Gastrocnemius medialis (tissue), 4 donors: ENCODE results near the gene SMARCAL1. TPM values are rescaled to one million over a fixed set of nuclear protein-coding genes. Genes with fewer than 3 reads are reported as not detected.

Source experiments
- ATAC-seq, 2 donors: fragments of 150-250 bp; one replicate each; pipeline ENCODE4 v1.9.1; 2016
- DNase-seq, 2 donors: peaks; one replicate each; pipeline ENCODE4 v3.0.0-alpha.2; 2019
- H3K27ac ChIP-seq, 4 donors: fragments of 200-600 bp; sonication (generic); 1 replicate in 1 of 4; 2 replicates in 3 of 4; pipeline ENCODE4 v1.5.1; 2016 to 2018; ENCODE audit warnings: mild to moderate bottlenecking in 2 of 4, moderate library complexity in 1 of 4
- H3K27me3 ChIP-seq, 3 donors: fragments of 200-600 bp; sonication (generic) in 2 of 3; 1 replicate in 1 of 3; 2 replicates in 2 of 3; pipeline versions ENCODE4 v1.5.1 to v1.6.0; 2016 to 2019; ENCODE audit warnings: mild to moderate bottlenecking in 1 of 3, moderate library complexity in 1 of 3
- H3K36me3 ChIP-seq, 2 donors: fragments of 200-600 bp; sonication (generic) in 1 of 2; one replicate each; pipeline ENCODE4 v1.5.1; 2017 to 2018
- H3K4me1 ChIP-seq, 2 donors: fragments of 200-600 bp; sonication (generic) in 1 of 2; one replicate each; pipeline ENCODE4 v1.5.1; 2016 to 2017; ENCODE audit warnings: mild to moderate bottlenecking in 2 of 2
- H3K4me3 ChIP-seq, 4 donors: fragments of 200-600 bp; sonication (generic) in 3 of 4; 1 replicate in 1 of 4; 2 replicates in 3 of 4; pipeline ENCODE4 v1.5.1; 2016 to 2019; ENCODE audit warnings: mild to moderate bottlenecking in 2 of 4
- H3K9me3 ChIP-seq, 3 donors: fragments of 200-600 bp; sonication (generic) in 2 of 3; 1 replicate in 1 of 3; 2 replicates in 2 of 3; pipeline ENCODE4 v1.5.1; 2016 to 2019
- POLR2A ChIP-seq, 2 donors: fragments of 450-650 bp; IDR thresholded peaks; one replicate each; pipeline ENCODE4 v1.6.1; 2017; ENCODE audit warnings: antibody characterized with exemption in 2 of 2, mild to moderate bottlenecking in 2 of 2, moderate library complexity in 2 of 2
- in situ Hi-C, 4 donors: fragments of 200-750 bp; cut with MboI; loops; one replicate each; pipeline versions ENCODE4 v1.15.0 to v1.8.0; 2017; ENCODE audit warnings: low sequenced_read_pairs in 4 of 4
- intact Hi-C: fragments of 100-400 bp; cut with DNase I; formaldehyde crosslinking; loops from one replicate; pipeline ENCODE4 v1.15.1; 2023; ENCODE audit warnings: low total_unique reads
- total RNA-seq, 4 donors: library from RNA; depleted of rRNA; stranded (reverse); fragments of >200 nt; gene quantifications; one replicate each; pipeline versions ENCODE4 v1.1.0 to v1.2.3, GENCODE V29; 2016
- TF ChIP-seq, protein P1 (sequence below), 5 experiments: fragments of 450-650 bp in 3 of 5; fragments of 200-600 bp in 2 of 5; sonication (generic) in 2 of 5; IDR thresholded peaks in 4 of 5; conservative IDR thresholded peaks in 1 of 5; 1 replicate in 4 of 5; 2 replicates in 1 of 5; pipeline ENCODE4 v1.5.1; 2016 to 2019; ENCODE audit warnings: antibody characterized with exemption in 5 of 5, mild to moderate bottlenecking in 3 of 5, moderate library complexity in 3 of 5

SMARCAL1 gene
- 10 to 100 TPM in 1 of 4 donors, 1 to 10 TPM in 3; 5.8 to 20.7 (median 7.8) TPM for total RNA-seq

DNA sequence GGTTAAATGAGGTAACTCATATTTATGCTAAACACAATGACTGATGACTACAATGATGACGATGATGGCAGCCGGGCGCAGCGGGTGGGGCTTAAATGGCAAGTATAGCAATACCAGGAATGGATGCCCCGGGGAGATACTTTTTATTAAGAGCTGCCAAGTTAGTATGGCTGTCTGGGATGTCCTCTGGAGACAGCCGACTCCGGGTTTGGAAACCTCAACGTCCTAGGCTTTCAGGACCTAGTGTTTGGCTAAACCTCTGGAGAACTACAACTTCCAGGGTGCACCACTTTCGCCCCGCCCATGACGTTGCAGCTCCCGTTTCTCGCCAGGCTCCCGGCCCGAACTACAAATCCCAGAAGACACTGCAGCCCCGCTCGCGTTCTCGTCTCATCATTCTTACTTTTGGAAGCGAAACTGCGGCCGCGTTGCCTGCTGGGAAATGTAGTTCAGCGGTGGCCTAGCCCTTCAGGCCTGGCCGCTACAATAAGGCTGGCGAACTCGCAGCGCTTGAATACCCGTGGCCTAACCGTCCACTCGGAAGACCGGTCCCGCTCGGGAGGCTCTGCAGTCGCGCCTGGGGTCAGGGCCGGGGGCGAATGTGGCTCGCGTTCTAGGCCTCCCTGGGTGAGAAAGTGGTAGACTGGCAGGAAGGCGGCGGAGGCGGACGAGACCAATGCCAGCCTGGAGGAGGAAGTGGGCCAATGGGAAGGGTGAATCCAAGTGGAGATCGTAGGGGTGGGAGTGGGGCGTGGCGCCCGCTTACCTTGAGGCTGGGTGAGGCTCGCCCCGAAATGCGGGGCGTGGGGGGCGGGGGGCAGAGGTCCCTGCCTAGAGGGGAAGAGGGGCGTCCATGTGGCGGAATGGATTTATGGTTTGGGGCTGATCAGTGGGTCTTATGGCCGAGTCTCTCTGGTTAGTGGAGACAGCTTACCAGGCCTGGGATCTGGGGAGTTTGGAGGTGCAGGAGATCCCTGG is at the start of gene SMARCAL1:
Gene SMARCAL1, plus strand, starts transcription at position 463 of the 978 bp plus-strand sequence. CDS start 2,221 bp downstream, outside the sequence.
- peak within 1 kb of the TSS; percentile 97 to 100 (median 98) for H3K27ac ChIP-seq
- no peaks in the 10 kb centered on the region for H3K9me3 ChIP-seq
- peaks cover 0 to 27% of the 10 kb centered on the region in 2 donors for H3K36me3 ChIP-seq
- DNase-seq (peak; percentile 98 to 99), ATAC-seq (peak; percentile 96 to 97)
- intact Hi-C loops (loop anchor here (1.0 to 10.0 kb wide), 4 partner anchors 86 to 1985 kb away; partner anchors contain the start of genes AAMP, CTDSP1, PNKD and RPL37A), in situ Hi-C loops (loop anchor here (10.0 to 25.0 kb wide), 2 partner anchors 298 to 300 kb away; partner anchors contain the start of gene XRCC5 (in 3 of the 4))
- peaks cover 9 to 10% of the 10 kb centered on the region in 2 donors for H3K4me1 ChIP-seq
- H3K27me3 ChIP-seq, result no peaks in the 10 kb centered on the region
- peak; percentile 26 to 33 for TF ChIP-seq POLR2A (IDR thresholded peaks at IDR 0.05)
- TF ChIP-seq, protein P1, sequence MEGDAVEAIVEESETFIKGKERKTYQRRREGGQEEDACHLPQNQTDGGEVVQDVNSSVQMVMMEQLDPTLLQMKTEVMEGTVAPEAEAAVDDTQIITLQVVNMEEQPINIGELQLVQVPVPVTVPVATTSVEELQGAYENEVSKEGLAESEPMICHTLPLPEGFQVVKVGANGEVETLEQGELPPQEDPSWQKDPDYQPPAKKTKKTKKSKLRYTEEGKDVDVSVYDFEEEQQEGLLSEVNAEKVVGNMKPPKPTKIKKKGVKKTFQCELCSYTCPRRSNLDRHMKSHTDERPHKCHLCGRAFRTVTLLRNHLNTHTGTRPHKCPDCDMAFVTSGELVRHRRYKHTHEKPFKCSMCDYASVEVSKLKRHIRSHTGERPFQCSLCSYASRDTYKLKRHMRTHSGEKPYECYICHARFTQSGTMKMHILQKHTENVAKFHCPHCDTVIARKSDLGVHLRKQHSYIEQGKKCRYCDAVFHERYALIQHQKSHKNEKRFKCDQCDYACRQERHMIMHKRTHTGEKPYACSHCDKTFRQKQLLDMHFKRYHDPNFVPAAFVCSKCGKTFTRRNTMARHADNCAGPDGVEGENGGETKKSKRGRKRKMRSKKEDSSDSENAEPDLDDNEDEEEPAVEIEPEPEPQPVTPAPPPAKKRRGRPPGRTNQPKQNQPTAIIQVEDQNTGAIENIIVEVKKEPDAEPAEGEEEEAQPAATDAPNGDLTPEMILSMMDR (IDR thresholded peaks at IDR 0.05 in 4 of 5, conservative IDR thresholded peaks at IDR 0.05 in 1 of 5), result no peak
- peak within 1 kb of the TSS; percentile 91 to 98 (median 92) for H3K4me3 ChIP-seq

DNA sequence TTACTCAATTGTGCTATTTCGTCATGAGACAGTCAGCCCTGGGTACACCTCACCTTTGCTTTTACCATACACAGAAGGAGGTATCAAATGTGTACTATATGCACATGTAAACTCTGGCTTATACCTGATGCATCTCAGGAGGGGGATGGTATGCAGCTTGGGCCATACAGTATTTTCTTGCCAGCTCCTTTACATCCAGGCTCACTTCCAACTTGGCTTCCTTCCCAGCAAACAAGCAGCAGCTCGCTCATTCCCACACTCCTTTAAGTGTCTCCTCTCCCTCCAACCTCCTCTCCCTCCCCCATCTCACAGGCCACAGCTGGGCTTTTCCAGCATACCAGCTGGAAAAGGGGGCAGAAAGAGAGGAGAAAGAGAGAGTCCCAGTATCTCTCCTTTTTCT is 49.6 kb upstream of the SMARCAL1 start:
- Histone ChIP-seq H3K9me3 (no peaks in the 10 kb centered on the region), H3K27me3 (peaks cover 0 to 16% (median 9%) of the 10 kb centered on the region in 3 donors), H3K4me1 (no peaks in the 10 kb centered on the region), H3K27ac (no peak overlapping the region), H3K36me3 (no peaks in the 10 kb centered on the region), H3K4me3 (no peak overlapping the region)
- DNase-seq (no peak), ATAC-seq (no peak)
- intact Hi-C loops, result no loop called here
- TF ChIP-seq POLR2A (IDR thresholded peaks at IDR 0.05), result no peak
- TF ChIP-seq, protein P1 (IDR thresholded peaks at IDR 0.05 in 4 of 5, conservative IDR thresholded peaks at IDR 0.05 in 1 of 5), result no peak
- in situ Hi-C loops, result no loop called here

DNA sequence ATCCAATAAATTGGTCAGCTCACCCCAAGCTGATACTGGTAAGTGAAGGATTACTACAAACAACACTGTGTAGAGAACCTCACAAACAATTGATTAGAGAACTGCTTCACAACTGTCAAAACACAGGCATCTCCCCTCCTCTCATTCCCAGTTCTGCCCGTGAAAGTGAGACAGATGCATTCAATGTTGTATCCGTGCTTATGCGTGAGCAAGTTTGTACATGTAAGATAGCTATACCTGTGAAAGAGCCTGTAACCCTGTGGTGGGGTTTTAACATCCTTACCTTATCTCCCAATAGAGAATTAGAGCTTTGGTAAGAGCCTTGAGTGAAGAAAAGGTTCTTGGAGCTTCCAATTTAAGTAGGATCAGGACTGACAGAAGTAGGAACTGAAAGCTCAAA is 49.1 kb upstream of the SMARCAL1 start:
- ATAC-seq (no peak), DNase-seq (no peak)
- TF ChIP-seq, protein P1 (IDR thresholded peaks at IDR 0.05 in 4 of 5, conservative IDR thresholded peaks at IDR 0.05 in 1 of 5), result no peak
- TF ChIP-seq POLR2A (IDR thresholded peaks at IDR 0.05), result no peak
- Histone ChIP-seq H3K27ac (no peak overlapping the region), H3K27me3 (peaks cover 0 to 18% (median 6%) of the 10 kb centered on the region in 3 donors), H3K4me3 (no peak overlapping the region), H3K4me1 (no peaks in the 10 kb centered on the region), H3K36me3 (no peaks in the 10 kb centered on the region), H3K9me3 (no peaks in the 10 kb centered on the region)
- intact Hi-C loops (no loop called here), in situ Hi-C loops (no loop called here)

DNA sequence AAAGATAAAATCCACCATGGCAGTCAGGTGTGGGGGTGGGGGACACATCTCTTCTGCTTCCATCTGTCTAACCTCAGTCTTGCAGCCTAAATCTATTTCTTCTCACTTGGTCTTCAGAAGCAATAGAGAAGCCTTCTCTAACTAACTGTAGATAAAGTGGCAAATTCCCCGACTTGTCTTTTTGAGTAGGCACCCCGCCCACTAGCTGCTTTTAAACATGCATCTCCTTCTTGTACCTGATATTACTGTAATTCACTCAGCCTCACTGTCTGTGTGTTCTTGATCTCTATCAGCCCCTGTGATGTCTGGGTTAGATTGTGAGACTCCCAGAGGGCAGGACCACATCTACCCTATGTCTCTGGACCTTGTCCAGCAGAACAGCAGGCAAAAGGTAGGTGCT is 46.8 kb upstream of the SMARCAL1 start:
- in situ Hi-C loops, result no loop called here
- ATAC-seq, result no peak

More for the DNA sequence above, 46.8 kb upstream of the SMARCAL1 start:
- intact Hi-C loops, result no loop called here
- DNase-seq, result no peak
- no peak overlapping the region for H3K4me3 ChIP-seq
- H3K27ac ChIP-seq, result no peak overlapping the region
- H3K27me3 ChIP-seq, result peaks cover 13 to 30% (median 23%) of the 10 kb centered on the region in 3 donors
- no peaks in the 10 kb centered on the region for H3K4me1 ChIP-seq
- no peaks in the 10 kb centered on the region for H3K36me3 ChIP-seq
- TF ChIP-seq, protein P1 (IDR thresholded peaks at IDR 0.05 in 4 of 5, conservative IDR thresholded peaks at IDR 0.05 in 1 of 5), result no peak
- TF ChIP-seq POLR2A (IDR thresholded peaks at IDR 0.05), result no peak
- H3K9me3 ChIP-seq, result no peaks in the 10 kb centered on the region
